ENCODE data around the gene OCA2.
A peak's percentile ranks its signal among the peaks of the same experiment; 100 is the strongest.
"Not testable (repeated sequence)": the region's sequence is repeated elsewhere in the genome, so short reads cannot be mapped to it uniquely, and the experiment has no call there.

OCA2 gene

DNA sequence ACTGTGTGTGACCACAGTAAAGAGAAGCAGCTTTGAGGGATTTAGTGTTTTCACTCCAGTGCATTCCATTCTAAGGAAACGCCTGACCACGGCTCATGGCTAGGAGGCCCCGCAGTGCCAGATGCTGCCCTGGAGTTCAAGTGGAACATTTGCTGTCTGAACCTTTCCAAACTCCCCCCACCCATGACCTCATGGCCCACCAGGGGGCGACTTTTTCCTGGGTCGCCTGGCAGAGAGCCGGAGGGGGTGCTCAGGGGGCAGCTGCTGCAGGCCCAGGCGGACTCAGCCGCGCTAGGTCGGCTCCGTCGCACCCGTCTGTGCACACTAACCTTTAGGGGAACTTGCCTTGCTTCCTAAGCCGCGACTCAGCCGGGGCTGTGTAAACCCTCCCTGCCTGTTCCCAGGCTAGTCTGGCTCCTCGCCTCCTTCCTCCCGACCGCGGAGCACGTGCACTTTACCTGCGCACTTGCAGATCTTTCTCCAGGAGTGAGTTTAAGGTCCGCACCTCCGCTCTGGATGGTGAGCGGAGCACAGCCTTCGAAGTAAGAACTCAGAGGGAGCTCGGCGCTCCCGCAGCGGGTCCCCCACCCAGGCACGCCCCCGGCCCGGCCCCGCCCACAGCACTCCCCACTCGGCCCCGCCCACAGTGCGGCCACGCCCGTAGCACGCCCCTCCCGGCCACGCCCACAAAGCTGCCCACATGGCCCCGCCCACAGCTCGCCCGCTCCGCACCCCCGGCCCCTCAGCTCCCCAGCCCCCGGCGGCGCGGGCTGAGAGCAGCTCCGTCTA is at the start of gene OCA2:
Gene OCA2, minus strand, starts transcription at position 550 of the 789 bp plus-strand sequence. CDS start 17,441 bp downstream, outside the sequence.
- DNase-seq (ENCODE audit: low spot score), result peak; percentile 74

DNA sequence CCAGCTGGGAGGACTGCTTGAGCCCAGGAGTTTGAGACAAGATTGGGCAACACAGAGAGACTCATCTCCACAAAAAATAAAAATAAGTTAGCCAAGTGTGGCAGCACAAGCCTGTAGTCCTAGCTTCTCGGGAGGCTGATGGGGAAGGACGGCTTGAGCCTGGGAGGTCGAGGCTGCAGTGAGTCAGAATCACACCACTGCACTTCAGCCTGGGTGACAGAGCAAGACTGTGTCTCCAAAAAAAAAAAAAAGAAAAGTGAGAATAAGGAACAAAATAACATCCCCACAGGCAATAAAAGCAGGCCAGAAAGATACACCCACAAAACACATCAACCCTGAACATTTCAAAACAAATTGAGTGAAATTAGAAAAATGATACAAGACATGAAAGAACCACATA is 48.7 kb upstream of the OCA2 start:
- no peak for DNase-seq (ENCODE audit: low spot score)

DNA sequence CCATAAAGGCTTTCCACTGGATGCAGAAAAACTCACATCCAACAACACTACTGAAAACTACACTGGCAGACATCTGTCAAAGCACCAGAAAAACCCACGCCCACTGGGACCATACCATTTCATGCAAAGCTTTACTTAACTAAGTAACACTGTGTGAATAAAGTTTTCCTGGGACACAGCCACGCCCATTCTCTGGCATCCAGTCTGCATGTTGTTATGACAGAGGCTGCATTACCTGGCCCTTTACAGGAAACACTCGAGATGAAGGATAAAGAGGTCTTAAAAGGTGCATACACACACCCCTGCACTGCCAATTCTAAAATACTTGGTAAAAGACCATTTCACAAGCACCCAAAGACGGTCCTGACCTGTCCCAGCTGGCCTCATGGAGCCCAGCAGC is 46.3 kb upstream of the OCA2 start:
- not testable (repeated sequence) for DNase-seq (ENCODE audit: low spot score)

DNA sequence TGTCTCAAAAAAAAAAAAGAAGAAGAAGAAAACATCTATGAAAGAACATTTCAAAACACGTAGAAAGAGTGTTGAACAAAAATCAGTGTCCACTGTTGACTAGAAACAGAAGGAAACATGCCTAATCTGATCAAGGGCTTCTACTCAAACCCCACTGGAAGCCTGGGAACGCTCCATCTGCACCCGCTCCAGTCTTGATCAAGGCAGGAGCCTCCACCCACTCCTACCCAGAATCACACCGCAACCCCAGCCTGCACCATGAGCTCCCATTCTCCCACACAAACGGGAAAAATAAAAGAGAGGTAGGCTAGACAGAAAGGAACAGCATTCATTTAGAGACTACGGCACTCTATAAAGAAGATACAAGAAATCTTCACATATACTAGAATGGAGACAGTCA is 40.9 kb upstream of the OCA2 start:
- DNase-seq (ENCODE audit: low spot score), result no peak

DNA sequence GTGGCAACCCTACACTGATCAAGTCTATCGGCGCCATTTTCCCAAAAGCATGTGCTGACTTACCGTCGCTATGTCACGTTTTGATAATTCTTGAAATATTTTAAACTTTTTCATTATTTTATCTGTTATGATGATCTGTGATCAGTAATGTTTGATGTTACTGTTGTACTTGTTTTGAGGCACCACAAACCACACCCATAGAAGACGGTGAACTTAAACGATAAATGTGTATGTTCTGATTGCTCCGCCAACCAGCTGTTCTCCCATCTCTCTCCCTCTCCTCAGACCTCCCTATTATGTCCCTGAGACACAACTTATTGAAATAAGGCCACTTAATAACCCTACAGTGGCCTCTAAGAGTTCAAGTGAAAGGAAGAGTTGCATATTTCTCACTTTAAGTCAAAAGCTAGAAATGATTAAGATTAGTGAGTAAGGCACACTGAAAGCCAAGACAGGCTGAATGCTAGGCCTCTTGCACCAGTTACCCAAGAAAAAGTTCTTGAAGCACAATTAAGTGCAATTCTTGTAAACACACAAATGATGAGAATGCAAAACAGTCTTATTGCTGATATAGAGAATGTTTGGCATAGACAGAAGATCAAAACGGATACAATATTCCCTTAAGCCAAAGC is 38.4 kb upstream of the OCA2 start:
- not testable (repeated sequence) for DNase-seq (ENCODE audit: low spot score)

DNA sequence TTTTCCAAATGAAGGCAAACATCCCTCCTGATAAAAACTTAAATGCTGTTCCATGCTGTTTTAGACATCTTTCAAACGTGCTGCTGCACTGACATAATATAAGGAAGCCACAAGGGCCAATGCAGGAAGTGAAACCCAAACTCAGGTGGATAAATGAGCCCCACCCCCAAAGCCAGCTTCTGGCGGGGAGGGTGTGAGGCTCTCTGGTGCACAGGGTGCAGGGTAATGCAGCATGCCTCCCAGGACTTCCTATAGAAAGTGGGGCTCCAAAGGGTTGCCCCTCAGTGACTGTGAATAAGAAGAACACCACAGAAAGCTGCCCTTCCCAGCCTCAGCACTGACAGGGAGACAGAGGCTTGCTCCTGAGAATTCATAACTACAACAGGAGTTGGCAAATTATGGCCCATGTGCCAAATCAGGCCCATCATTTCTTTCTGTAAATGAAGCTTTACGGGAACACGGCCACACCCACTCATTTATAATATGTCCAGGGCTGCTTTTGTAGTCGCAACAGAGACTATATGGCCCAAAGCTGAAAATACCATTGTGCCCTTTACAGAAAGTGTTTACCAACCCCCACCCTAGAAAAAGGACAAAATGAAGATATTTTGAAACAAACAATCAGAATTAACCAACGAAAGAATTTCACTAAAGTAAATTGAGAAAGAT is 37.3 kb upstream of the OCA2 start:
- not testable (repeated sequence) for DNase-seq (ENCODE audit: low spot score)

DNA sequence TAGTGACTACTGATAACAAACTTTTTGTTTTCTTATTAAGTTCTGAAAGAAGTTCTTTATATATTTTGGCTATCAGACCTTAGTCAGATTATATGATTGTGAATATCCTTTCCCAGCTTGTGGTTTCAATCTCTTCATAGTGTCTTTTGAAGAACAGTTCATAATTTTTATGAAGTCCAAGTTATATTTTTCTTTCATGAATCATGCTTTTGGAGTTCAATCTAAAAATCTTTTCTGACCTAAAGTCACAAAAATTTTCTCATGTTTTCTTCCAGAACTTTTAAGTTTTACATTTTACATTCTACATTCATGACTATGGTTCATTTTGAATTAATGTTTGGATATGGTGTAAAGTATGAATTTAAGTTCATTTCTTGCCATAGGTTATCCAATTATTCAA is 34.2 kb upstream of the OCA2 start:
- DNase-seq (ENCODE audit: low spot score), result no peak

DNA sequence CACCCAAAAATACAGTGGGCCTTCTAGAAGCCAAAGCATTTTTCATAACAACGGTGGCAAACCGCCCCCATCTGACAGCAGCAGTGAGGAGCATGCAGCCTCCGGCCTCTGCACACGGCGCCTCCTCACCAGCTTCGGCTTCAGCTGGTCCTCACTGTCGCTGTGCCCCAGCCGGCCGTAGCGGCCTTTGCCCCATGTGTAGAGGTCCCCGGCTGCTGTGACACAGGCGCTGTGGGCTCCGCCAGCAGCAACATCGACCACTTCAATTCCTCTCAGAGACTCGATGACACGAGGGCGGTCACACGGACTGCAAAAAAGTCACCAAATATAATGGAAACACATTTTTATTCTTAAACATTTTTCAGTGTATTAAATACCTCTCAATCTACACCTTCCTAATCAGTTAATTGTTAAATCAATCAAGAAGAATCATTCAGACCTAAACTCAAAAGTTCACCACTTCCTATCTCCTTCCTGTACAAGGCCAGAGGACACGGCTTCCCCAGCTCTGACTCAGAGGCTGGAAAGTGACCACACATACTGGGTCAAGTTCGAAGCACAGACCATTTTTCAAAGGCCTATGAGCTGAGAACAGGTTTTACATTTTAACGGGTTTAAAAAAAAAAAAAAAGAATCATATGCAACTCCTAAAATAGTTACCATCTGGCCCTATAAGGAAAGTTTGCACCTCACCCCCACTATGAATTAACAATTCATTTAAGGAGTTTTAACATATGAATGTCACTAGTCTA is 33.6 kb upstream of the OCA2 start:
- peak; percentile 64 for DNase-seq (ENCODE audit: low spot score)

DNA sequence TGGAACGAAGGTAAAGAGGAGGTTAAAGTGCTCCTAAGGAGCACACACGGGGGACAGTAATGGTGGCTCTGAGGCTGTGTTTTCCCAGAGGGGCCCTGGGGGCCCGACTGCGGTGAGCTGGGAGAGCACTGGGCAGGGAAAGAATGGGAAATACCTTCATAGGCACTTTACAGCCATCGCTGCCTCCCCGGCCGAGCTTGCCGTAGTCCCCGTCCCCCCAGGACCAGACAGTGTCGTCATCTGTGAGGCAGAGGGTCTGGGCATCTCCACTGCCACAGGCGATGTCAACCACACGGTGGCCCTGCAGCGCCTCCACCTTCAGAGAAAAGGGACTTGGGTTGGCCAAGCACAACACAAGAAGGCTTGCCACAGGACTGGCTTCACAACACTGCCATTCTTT is 32.8 kb upstream of the OCA2 start:
- no peak for DNase-seq (ENCODE audit: low spot score)

DNA sequence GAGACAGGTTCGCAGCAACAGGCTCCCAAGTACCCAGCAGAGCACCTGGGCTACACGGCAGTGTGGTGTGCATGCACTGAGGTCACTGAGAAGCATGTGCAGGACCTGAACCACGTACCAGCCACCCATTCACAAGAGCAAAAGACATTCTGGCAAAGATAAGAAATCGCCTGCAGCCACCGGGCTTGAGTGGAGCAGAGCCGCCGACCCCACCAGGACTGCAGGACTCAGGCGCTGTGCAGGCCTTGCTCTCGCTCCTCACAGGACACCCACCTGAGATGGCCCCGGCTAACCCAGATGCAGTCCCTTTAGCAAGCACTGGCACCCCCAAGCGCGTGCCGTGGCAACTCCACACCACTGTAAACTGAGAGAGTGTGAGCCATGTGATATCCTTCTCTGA is 32.3 kb upstream of the OCA2 start:
- DNase-seq (ENCODE audit: low spot score), result no peak

DNA sequence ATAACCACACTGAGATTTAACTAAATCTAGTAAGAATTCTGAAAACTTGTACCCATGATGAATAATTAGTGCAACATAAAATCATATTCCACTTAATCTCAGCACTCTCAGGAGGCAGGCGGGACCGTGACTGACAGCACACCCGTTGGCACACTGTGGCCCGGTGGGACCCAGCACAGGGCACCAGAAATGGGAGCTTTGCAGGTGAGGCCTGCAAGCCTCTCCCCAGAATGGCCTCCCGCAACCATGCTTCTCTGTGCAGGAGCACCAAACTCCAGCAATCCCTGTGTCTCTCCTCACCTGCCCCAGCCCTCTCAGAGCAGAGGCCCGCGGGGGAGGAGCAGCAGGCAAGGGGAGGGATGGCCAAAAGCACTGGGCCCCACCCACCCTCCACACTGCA is 31.5 kb upstream of the OCA2 start:
- DNase-seq (ENCODE audit: low spot score), result no peak

DNA sequence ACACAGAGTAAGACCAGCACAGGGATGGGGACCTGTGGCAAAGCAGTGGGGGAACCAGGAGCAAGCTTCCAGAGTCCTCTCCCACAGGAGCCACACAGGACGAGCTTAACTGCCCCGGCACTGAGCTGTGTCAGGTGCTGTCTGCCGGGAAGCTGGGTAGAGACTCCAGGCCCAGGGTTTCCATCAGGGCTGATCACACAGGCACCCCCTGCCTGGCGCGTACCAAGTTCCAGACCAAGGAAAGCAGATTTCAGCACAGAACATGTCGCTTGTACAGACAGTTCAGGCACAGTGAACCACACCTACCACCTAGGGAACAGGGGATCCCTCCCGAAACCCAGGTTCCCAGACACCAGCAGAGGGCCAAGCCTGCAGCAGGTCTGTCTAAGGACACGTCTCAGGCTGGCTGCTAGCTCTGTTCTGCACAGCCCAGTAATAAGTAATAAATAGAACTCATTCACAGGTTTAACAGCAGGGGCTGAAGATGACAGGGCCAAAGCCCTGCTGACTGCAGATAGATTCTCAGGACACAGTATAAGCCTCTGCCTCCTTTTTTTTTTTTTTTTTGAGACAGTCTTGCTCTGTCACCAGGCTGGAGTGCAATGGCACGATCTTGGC is 30.2 kb upstream of the OCA2 start:
- no peak for DNase-seq (ENCODE audit: low spot score)

DNA sequence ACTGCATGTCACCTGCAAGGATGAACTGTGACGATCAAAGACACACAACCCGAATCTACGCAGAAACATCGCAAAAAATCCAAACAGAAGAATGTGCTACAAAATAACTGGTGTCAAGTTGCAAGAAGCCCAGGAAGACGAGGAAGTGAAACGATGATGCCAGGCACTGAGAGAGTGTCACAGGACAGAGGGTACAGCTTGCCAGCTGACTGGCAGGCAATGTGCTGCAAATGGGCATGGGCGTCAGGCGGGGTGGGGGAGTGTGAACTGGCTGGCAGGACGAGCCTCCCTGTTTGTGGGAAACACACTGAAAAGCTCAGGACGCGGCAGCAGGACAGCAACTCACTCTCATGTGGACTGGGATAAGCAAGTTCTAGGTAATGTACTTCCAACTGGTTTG is 28.9 kb upstream of the OCA2 start:
- DNase-seq (ENCODE audit: low spot score), result no peak

DNA sequence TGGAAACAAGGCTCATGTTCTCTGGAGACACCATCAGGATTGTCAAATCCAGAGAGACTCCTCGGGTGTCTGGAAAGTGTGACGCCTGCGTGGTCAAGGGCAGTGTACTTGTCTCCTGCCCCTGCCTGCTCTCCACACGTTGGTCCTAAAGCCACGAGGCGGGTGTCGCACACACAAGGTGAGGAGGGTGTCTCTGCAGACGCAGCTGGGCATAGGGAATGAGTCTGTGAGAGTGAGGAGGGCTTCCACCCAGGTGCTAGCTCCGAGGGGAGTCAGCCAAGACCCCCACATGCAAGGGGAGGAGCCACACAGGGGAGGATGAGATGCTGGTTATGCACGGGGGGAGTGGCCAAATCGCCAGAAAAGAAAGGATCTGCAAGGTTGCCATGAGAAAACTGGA is 27.9 kb upstream of the OCA2 start:
- DNase-seq (ENCODE audit: low spot score), result no peak

DNA sequence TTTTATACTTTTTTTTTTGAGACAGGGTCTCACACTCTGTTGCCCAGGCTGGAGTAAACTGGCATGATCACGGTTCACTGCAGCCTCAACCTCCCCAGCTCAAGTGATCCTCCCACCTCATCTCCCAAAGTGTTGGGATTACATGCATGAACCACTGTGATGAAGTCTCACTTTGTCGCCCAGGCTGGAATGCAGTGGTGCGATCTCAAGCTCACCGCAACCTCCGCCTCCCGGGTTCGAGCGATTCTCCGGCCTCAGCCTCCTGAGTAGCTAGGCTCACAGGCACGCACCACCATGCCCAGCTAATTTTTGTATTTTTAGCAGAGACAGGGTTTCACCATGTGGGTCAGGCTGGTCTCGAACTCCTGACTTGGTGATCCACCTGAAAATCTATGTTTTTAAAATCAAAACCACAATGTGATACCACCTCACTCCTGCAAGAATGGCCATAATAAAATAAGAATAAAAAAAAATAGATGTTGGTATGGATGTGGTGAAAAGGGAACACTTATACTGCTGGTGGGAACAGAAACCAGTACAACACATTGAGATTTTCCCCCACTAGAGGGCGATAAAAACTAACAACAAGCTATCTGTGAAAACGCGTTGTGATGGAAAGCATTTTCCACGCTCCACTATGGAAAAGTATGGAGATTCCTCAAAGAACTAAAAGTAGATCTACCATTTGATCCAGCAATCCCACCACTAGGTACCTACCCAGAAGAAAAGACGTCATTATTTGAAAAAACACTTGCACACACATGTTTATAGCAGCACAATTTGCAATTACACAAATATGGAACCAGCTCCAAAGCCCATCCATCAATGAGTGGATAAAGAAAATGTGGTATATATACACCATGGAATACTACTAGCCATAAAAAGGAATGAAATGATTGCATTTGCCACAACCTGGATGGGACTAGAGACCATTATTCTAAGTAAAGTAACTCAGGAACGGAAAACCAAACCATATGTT is 26.8 kb upstream of the OCA2 start:
- peak; percentile 62 for DNase-seq (ENCODE audit: low spot score)

DNA sequence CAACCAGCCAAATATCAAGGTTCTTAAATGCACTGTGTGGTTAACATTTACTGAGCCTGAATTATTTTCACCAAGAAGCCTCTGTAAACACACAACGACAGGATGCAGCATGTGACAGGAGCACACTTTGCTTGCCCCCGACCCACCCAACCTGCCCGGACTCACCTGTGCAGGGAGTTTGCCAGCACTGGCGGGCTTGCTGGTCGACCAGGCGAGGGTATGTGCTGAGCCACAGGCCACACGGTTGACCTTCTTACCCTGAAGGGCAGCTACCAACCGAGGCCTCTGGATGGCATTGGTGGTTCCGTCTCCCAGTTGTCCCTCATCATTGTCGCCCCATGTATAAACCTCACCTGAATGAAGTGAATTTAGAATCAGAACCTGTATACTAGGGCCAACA is 25.7 kb upstream of the OCA2 start:
- DNase-seq (ENCODE audit: low spot score), result no peak

DNA sequence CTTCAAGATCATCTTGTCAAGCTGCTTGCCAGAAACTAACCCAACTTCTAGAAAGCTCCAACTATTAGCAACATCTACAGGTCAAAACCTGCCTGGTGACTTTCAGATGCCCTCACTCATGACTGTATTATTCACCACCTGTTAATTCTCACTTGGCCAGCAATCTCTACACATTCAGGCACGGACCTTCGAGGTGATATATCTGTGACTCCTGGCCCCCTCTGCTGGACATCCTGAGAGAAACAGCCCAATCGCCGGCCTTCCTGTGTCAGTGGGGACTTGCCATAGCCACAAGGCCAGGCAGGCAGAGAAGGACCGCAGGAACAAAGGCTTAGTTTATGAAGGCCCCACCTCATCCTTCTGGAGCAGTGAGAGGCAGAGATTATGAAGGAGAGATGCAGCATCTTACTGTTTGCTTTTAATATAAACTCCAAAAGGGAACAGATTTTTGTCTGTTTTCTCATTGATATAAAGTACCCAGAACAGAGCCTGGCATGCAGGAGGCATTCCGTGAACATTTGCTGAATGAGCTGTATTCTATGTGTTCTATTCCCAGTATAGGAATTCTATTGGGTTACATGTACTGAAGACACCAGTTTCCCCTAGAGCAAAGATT is 24.4 kb upstream of the OCA2 start:
- DNase-seq (ENCODE audit: low spot score), result peak; percentile 86

DNA sequence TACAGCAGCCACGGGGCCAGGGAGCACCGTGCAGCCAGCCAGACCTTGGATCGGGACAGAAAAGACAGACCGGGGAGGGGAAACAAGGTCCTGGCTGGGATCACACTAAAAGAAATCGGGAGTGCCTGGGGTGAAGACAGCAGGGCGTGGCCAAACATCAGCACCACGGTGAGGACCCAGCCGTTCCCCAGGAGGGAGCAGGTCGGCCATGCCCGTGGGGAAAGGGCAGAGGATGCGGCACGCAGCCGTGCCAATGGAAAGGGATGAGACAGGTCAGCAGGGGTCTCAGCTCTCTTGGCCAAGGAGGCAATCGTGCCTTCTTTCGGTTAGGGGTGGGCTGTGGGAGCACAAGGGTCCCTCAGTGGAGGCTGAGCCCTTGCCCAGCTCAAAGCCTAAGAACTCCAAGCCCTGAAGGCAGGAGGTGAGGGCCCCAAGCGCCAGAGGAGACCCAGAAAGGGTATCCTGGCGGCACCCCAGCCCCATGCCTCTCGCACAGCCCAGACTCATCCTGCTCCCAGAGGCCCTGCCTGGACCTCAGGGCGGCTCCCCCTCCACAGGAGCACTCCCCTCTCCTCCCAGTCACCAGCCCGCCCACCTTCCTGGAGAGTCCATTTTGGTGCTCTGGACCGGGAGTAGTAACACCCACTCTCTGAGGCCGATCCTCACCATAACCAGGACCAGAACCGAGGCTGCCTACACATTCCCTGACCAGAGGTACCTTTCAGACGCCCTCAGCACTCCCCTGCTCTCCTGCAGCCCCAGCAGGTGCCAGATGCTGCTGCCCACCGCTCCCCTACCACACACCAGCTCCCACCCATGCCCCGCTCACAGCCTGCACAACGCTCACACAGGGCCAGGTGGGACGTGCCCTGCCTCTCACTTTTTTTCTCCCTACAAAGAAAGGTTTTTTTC is 23.2 kb upstream of the OCA2 start:
- no peak for DNase-seq (ENCODE audit: low spot score)

DNA sequence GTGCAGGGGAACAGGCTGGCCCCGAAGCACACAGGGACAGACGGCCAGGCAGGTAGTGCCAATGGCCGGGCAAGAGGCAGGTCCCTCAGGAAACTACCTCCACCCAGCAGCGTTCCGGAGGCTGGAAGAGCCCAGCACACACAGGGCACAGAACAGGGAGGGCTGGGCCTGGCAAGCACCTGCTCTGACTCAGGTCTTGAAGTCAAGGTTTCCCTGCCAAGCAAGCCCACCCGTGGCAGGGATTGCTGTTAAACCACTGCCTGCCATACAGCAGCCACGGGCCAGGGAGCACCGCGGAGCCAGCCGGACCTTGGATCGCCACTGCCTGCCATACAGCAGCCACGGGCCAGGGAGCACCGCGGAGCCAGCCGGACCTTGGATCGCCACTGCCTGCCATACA is 22.5 kb upstream of the OCA2 start:
- DNase-seq (ENCODE audit: low spot score), result not testable (repeated sequence)

DNA sequence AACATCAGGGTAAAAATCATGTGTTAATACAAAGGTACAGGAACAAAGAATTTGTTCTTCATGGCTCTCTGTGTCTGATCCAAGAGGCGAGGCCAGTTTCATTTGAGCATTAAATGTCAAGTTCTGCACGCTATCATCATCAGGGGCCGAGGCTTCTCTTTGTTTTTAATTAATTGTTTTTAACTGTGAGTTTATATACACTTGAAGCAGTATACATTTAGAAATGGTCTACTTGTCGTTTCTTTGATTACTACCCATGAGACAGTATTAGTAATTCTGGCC is 21.2 kb upstream of the OCA2 start:
- no peak for DNase-seq (ENCODE audit: low spot score)
